ENCODE measurements around the gene HEPACAM. TPM values are rescaled to one million over a fixed set of nuclear protein-coding genes. Genes with fewer than 3 reads are reported as not detected.
"Not testable (repeated sequence)": the region's sequence is repeated elsewhere in the genome, so short reads cannot be mapped to it uniquely, and the experiment has no call there.

Gene HEPACAM
- total and polyA plus RNA-seq, 2 donors (not counting 3 experiments of a cell fraction or from before 2014, with no cell fraction given), result not detected

GRCh38 chr11:124968197-124968596 lies 32.4 kb upstream of the HEPACAM start:
- H2AFZ ChIP-seq (ENCODE audit: low read depth, low read length); H3K9ac ChIP-seq (replicated peaks; ENCODE audit: extremely low read depth, insufficient read depth, low read length); POLR2A ChIA-PET; H3K9me3 ChIP-seq (replicated peaks; ENCODE audit: control insufficient read depth, insufficient read depth, low read length); H4K20me1 ChIP-seq (replicated peaks; ENCODE audit: control insufficient read depth, extremely low read depth, insufficient read depth, low read length); dilution Hi-C loops (cut with MboI; ENCODE audit: extremely low pct_ligation_motif_present, low sequenced_read_pairs); DNase-seq (ENCODE audit: low read depth, low spot score); H3K9me1 ChIP-seq (replicated peaks; ENCODE audit: control insufficient read depth, extremely low read depth, insufficient read depth, low read length); H3K27me3 ChIP-seq (ENCODE audit: control insufficient read depth in 2 of 2, insufficient read depth in 2 of 2, low read length in 2 of 2); FAIRE-seq; H3K79me2 ChIP-seq (ENCODE audit: control insufficient read depth, insufficient read depth, low read length); H3K4me2 ChIP-seq (ENCODE audit: insufficient read depth, low read length); H3K27ac ChIP-seq (ENCODE audit: insufficient read depth, low read depth, low read length); H3K36me3 ChIP-seq (ENCODE audit: control insufficient read depth in 2 of 2, extremely low read depth in 1 of 2, insufficient read depth in 2 of 2, low read length in 2 of 2); H3K4me1 ChIP-seq (ENCODE audit: control insufficient read depth, extremely low read depth, insufficient read depth, low read length); H3K4me3 ChIP-seq (replicated peaks in 1 of 3; ENCODE audit: insufficient read depth in 1 of 3, low read depth in 1 of 3, low read length in 3 of 3); BruUV-seq (replicated peaks): not testable (repeated sequence)
- intact Hi-C loops (cut with micrococcal nuclease), result loop anchor here (5.0 to 10.0 kb wide), 2 partner anchors 481 to 627 kb away; partner anchors contain the start of gene STT3A
- CTCF ChIA-PET, result interaction anchor here (1.1 to 2.0 kb wide), 5 partner anchors 123 to 437 kb away, joined by 3 to 7 read pairs (median 3); partner anchors contain the start of gene PKNOX2

- ChIA-PET POLR2A (no interaction called here), CTCF (interaction anchor here (1.0 to 5.7 kb wide), 5 partner anchors 64 to 473 kb away, joined by 4 to 40 read pairs (median 9); partner anchors contain the start of gene ROBO4)
- Histone ChIP-seq H3K9ac (replicated peaks; ENCODE audit: extremely low read depth, insufficient read depth, low read length) (no peak overlapping the region), H4K20me1 (replicated peaks; ENCODE audit: control insufficient read depth, extremely low read depth, insufficient read depth, low read length) (no peaks in the 10 kb centered on the region), H3K27me3 (ENCODE audit: control insufficient read depth in 2 of 2, insufficient read depth in 2 of 2, low read length in 2 of 2) (no peaks in the 10 kb centered on the region), H3K4me3 (replicated peaks in 1 of 3; ENCODE audit: insufficient read depth in 1 of 3, low read depth in 1 of 3, low read length in 3 of 3) (no peak overlapping the region), H3K9me1 (replicated peaks; ENCODE audit: control insufficient read depth, extremely low read depth, insufficient read depth, low read length) (no peaks in the 10 kb centered on the region), H3K9me3 (replicated peaks; ENCODE audit: control insufficient read depth, insufficient read depth, low read length) (no peaks in the 10 kb centered on the region), H3K27ac (ENCODE audit: insufficient read depth, low read depth, low read length) (no peak overlapping the region), H3K4me1 (ENCODE audit: control insufficient read depth, extremely low read depth, insufficient read depth, low read length) (no peaks in the 10 kb centered on the region), H3K36me3 (ENCODE audit: control insufficient read depth in 2 of 2, extremely low read depth in 1 of 2, insufficient read depth in 2 of 2, low read length in 2 of 2) (no peaks in the 10 kb centered on the region), H3K79me2 (ENCODE audit: control insufficient read depth, insufficient read depth, low read length) (no peaks in the 10 kb centered on the region), H3K4me2 (ENCODE audit: insufficient read depth, low read length) (no peak overlapping the region), H2AFZ (ENCODE audit: low read depth, low read length) (no peak overlapping the region)
- DNase-seq (ENCODE audit: low read depth, low spot score), result peak; percentile 86
- FAIRE-seq, result peak; percentile 90
- intact Hi-C loops (cut with micrococcal nuclease), result loop anchor here (1.0 to 10.0 kb wide), 9 partner anchors 129 to 909 kb away; partner anchors contain the start of genes STT3A and TMEM218
- dilution Hi-C loops (cut with MboI; ENCODE audit: extremely low pct_ligation_motif_present, low sequenced_read_pairs), result no loop called here
- TF ChIP-seq GATA2 (IDR thresholded peaks at IDR 0.05; ENCODE audit: insufficient read depth, insufficient read length, low read depth, low read length), result no peak
- no peak for TF ChIP-seq POLR2A (IDR thresholded peaks at IDR 0.05; ENCODE audit: low read depth, low read length)
- TF ChIP-seq CTCF (IDR thresholded peaks at IDR 0.05; ENCODE audit: extremely low read depth in 1 of 2, insufficient read depth in 1 of 2, low read depth in 1 of 2, low read length in 2 of 2), result peak; percentile 50 to 60
- BruUV-seq (replicated peaks), result no TSS peak
Observed at GRCh38 chr11:124961972-124962609, 26.2 kb upstream of the HEPACAM start.

Measured in endothelial cell of umbilical vein (primary cell).